SH-SY5Y (cell line): ENCODE results near the gene SLC25A51.

Experiments
- GATA2 ChIP-seq: IDR thresholded peaks from 2 replicates; pipeline ENCODE4 v1.6.1; 2011; ENCODE audit warnings: mild to moderate bottlenecking, low read depth, low read length
- GATA3 ChIP-seq: IDR thresholded peaks from 2 replicates; pipeline ENCODE4 v1.6.1; 2011; ENCODE audit warnings: low read depth, mild to moderate bottlenecking, low read length, moderate library complexity

The SLC25A51 gene

DNA sequence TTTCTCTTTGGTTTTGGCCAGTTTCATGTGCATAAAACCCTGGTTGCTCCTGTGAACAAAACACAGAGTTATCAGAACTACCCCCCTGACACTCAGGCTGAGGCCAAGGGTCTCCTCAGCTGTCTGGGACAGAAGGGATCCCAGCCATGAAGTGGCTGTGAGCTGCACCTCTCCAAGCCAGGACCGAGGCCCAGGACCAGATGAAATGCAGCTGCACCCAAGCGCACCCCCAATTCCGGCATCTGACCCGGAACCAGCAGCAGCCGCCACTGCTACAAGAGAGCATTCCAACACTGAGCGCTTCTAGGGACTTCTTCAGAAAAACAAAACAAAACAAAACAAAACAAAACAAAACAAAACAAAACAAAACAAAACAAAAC is 16.0 kb upstream of the SLC25A51 start:
- TF ChIP-seq GATA2 (no peak), GATA3 (no peak)

DNA sequence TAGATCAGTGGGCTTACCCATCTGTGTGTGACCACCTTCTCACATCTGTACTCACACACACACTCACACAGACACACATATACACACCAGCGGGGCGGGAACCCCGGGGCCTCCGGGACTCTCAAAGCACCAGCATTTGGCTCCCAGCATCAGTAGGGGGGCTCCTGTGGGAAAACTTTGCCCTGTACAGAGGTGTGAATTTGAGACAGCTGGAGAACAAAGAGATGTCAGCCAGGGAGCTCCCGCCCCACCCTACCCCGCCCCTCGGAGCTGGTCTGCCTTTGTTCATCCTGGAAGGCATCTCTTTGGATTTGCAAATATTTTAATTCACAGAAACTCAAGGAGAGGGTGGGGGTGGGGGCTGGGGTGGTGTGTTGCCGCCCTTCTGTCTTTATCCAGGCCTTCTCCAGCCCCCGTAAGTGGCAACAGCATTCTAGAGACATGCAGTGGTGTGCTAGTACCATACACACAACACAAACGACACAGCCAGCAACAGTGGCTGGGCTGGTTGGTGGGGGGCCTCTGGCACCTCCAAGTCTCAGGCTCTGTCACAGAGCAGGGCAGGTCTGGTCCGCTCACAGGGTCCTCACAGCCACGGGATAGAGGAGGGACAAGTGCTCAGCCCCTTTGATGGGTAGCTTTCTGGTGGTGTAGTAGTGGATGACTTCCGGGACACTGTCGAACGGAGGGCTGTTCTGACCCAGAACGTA is 15.5 kb upstream of the SLC25A51 start:
- no peak for TF ChIP-seq GATA2
- TF ChIP-seq GATA3, result no peak

DNA sequence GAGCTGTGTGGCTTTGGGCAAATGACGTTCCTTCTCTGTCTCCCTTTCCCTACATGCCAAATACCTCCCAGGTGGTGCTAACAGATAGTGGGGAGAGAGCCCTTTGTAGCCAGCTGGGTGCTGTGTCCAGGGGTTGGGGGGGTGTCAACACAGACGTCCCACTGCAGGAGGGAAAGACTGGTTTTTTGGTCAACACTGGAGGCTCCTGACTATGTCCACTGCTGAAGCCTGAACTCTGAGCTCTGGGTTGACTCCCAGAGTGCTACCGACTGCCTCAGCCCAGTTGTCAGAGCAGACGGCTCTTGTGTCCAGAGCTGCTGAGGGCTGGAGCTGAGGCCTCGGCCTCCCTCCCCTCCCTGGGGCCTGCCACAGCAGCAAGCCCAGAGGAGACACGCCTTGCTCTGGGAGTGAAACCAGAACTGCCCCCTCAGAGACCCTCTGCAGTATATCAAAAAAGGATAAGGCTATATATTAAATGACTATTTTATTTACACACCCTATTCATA is 14.8 kb upstream of the SLC25A51 start:
- TF ChIP-seq GATA3 (no peak), GATA2 (no peak)

DNA sequence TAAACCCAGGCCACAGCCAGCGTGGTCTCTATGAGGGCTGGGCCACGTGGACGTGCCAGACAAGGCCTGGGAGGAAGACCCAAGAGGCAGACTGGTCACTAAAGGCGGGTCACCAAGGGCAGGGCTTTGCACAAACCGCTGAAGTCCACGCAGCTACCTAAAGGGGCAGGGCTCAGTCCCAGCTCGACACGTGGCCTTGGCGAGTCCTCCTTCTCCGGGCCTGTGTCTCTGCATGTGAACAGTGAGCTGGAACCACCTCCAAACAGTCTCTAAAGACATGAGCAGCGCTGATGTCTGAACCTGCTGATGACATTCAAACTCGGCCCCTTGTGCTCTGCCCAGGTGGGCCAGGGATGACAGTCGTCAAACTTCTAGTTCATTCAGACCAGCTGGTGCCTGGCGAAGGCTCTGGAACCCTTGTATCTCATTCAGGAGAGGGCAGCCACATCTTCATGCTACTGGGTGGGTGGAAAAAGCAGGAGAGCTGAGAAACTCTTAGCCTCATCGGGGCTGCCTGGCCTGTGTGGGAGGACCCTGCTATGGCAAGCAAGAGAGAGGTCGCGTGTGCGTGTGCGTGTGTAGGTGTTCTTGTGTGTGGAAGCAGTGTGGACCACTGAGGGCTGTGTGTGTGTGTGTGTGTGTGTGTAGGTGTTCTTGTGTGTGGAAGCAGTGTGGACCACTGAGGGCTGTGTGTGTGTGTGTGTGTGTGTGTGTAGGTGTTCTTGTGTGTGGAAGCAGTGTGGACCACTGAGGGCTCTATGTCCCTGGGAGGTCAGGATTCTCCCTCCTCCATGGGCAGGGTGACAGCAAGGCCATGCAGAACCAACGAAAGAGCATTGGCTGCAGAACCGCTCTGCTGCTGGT is 14.1 kb upstream of the SLC25A51 start:
- TF ChIP-seq GATA2 (no peak), GATA3 (no peak)

DNA sequence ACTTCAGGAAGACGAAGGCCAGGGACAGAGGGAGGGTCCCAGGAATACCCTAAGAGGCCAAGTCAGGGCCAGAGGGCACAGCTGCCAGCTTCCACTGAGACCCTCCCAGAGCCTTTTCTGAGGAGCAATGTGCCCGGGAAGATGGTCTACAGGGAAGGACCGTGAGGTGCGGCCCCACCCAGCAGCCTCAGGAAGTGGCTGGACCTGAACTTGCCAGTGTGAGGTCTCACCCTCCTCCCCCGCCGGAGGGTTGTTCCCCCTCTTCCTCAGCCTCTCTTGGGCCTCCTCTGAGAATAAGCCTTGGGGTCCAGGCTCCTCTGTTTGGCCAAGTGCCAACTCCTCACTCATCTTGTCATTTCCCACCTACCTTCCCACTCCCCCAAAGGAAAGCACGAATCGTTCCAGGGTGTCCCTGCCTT is 13.4 kb upstream of the SLC25A51 start:
- TF ChIP-seq GATA3, result no peak
- TF ChIP-seq GATA2, result no peak

- no peak for TF ChIP-seq GATA3
- TF ChIP-seq GATA2, result no peak
These were observed 12.8 kb upstream of the SLC25A51 start for GRCh38 chr9:37916471-37917312.

DNA sequence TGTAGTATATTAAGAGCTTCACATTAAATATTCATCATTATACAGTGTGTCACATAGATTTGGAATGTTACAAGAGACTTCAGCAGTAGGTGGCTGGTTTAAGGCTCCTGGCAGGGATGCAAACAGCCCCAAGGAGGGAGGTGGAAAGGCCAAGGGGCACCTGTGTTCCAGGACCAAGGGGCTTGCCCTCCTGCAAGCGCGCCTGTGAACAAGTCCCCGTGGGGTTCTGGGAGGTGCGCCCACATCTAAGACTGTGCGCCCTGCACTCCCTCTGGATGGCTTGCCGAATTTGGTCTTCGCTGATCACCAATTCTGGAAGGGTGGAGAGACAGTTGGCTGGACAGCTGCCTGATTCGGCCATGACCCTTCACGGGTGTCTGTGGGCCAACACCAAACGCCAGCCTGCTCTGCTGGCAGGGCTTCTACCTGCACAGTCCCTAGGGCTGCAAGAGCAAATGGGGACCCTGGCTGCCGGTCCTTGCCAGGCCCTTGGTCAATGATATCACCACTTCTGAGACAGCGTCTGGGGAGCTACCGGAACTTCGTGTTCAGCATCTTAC is 12.1 kb upstream of the SLC25A51 start:
- TF ChIP-seq GATA3 (no peak), GATA2 (no peak)

DNA sequence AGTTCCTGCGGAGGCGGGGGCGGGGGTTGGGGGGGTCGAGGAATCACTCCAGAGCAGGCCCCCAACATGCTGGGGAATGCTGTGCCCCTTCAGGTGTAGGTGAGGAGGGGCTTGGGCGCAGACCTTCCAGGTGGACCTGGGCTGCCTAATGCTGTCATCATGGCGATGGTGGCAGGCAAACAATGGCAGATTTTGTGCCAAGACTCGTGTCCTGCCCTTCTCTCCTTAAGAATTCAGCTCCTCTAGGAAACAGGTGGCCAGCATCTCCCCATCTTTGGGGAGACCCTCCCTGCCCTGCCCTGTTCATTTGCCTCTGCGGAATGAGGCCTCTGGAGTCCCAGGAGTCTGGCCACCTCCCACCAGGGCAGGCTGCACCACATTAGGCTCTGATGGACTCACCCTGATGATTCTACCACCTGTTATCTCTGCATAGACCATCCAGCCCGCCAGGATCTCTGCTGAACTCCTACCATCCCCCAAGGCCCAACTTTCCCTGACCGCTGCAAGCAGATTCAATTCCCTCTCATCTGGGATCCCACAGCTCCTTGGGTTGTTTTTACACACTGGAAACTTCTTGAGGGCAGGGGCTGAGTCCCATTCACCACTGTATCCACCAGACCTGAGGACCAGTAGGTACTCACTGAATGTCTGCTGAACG is 10.9 kb upstream of the SLC25A51 start:
- TF ChIP-seq GATA2, result no peak
- TF ChIP-seq GATA3, result no peak

- no peak for TF ChIP-seq GATA2
These were observed 10.2 kb upstream of the SLC25A51 start for GRCh38 chr9:37914154-37914551.

DNA sequence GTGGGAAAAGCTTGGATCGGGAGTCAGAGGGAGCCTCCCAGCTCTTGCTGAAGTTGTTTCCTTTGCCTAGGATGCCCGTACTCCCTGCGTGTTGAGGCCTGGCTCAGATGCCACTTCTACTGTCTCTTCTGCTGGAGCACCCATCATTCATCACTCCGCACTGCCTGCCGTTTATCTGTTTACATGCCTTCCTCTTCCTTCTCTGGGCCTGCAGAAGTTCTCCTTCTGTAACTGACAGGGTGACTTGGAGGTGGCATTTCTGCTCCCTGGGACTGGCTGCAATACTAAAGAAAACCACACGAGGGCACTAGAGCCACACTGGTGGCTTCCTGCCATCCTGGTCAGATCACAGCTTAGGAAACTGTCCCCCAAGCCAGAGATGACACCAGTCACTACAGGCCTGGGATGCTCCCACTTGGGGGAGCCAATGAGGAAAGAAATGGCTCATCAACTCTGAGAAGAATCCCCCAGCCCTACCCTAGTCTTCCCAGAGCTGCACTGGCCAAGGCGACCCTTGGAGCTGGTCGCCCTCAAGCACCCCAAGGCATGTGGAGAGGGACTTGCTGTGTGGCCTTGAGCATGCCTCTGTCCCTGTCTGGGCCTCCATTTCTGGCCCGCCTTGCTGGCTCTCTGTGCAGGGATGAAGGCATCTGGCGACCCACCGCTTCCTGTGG is 9.7 kb upstream of the SLC25A51 start:
- TF ChIP-seq GATA3 (no peak), GATA2 (no peak)

DNA sequence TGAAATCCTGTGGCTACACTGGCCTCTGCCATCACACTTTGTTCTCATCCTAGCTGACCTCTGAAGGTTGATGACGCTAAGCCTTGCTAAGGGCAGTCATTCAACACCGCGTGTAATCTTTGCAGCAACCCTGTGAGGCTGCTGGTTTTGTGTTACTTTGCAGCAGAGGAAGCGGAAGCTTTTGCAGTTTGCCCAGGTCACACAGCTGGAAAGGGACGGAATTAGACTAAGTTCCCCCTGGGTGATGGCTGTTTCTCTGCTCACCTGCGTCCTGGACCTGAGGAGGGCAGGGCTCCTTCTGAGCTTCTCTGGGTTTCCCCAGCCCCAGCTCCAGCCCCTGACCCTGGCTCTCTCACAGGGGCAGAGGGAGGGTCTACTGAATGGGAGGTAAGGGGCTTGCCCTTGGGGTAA is 7.3 kb upstream of the SLC25A51 start:
- TF ChIP-seq GATA3, result no peak
- no peak for TF ChIP-seq GATA2

- TF ChIP-seq GATA3 (no peak), GATA2 (no peak)
These were observed 6.3 kb upstream of the SLC25A51 start for GRCh38 chr9:37910271-37910670.

- TF ChIP-seq GATA2 (no peak), GATA3 (no peak)
These were observed 5.4 kb upstream of the SLC25A51 start for GRCh38 chr9:37909326-37909725.
